ENCODE results near the gene CEBPG. TPM values are rescaled to one million over a fixed set of nuclear protein-coding genes. Genes with fewer than 3 reads are reported as not detected.

Gene CEBPG
- total and polyA plus RNA-seq, 2 donors (not counting 1 experiment from before 2014, with no cell fraction given): 12.5 to 24.2 TPM

- no peaks in the 10 kb centered on the region for H3K9me3 Mint-ChIP-seq (ENCODE audit: insufficient read depth)
- Histone ChIP-seq H3K9ac (ENCODE audit: low read length) (no peak overlapping the region), H3K4me2 (replicated peaks; ENCODE audit: low read depth, low read length, poor library complexity, severe bottlenecking) (no peak overlapping the region), H3K4me1 (ENCODE audit: control insufficient read depth in 2 of 2, insufficient read depth in 2 of 2, low read length in 2 of 2) (no peaks in the 10 kb centered on the region), H3K36me3 (replicated peaks in 1 of 2; ENCODE audit: control extremely low read depth in 1 of 2, control insufficient read depth in 1 of 2, extremely low read depth in 1 of 2, insufficient read depth in 2 of 2, low read length in 1 of 2) (no peaks in the 10 kb centered on the region), H3K9me3 (ENCODE audit: control extremely low read depth in 1 of 3, control insufficient read depth in 2 of 3, insufficient read depth in 1 of 3, low read length in 2 of 3) (no peaks in the 10 kb centered on the region), H3K27ac (ENCODE audit: low read length in 2 of 2) (no peak overlapping the region), H3K27me3 (replicated peaks in 1 of 4; ENCODE audit: control extremely low read depth in 1 of 4, control insufficient read depth in 3 of 4, insufficient read depth in 4 of 4, low read length in 3 of 4) (no peaks in the 10 kb centered on the region), H3K4me3 (ENCODE audit: control extremely low read depth in 1 of 5, extremely low read depth in 1 of 5, insufficient read depth in 1 of 5, low read depth in 2 of 5, low read length in 4 of 5) (no peak overlapping the region), H4K20me1 (ENCODE audit: control insufficient read depth, insufficient read depth, low read length, poor library complexity, severe bottlenecking) (peaks cover 5% of the 10 kb centered on the region), H3K79me2 (ENCODE audit: control insufficient read depth, insufficient read depth, low read length) (no peaks in the 10 kb centered on the region), H2AFZ (ENCODE audit: insufficient read depth, low read depth, low read length, poor library complexity, severe bottlenecking) (no peak overlapping the region)
- H3K4me3 Mint-ChIP-seq: no peak overlapping the region
- intact Hi-C loops (cut with micrococcal nuclease): no loop called here
- H3K27me3 Mint-ChIP-seq: no peaks in the 10 kb centered on the region
- ATAC-seq (ENCODE audit: low read depth) (no peak), DNase-seq (no peak)
- no peak overlapping the region for H3K27ac Mint-ChIP-seq
- CTCF ChIA-PET: interaction anchor here (1.6 to 7.7 kb wide), 2 partner anchors 12 to 163 kb away, joined by 4 to 211 read pairs; no protein-coding TSS in a partner anchor
- TF ChIP-seq EZH2 (IDR thresholded peaks at IDR 0.05; ENCODE audit: borderline replicate concordance, insufficient read depth, low read depth, low read length, poor library complexity, severe bottlenecking) (no peak), CTCF (IDR thresholded peaks at IDR 0.05) (no peak)
- POLR2A ChIA-PET: no interaction called here
- 96% methylated on average over 6 of the region's 6 CpGs for WGBS (ENCODE audit: insufficient coverage)
- H3K4me1 Mint-ChIP-seq: no peaks in the 10 kb centered on the region
Measured at GRCh38 chr19:33403973-33404304, 30.4 kb downstream of the CEBPG start.

- H2AFZ ChIP-seq (ENCODE audit: insufficient read depth, low read depth, low read length, poor library complexity, severe bottlenecking): no peak overlapping the region
- H3K4me3 Mint-ChIP-seq: no peak overlapping the region
- no peak overlapping the region for H3K27ac Mint-ChIP-seq
- H3K4me3 ChIP-seq (ENCODE audit: control extremely low read depth in 1 of 5, extremely low read depth in 1 of 5, insufficient read depth in 1 of 5, low read depth in 2 of 5, low read length in 4 of 5): no peak overlapping the region
- H4K20me1 ChIP-seq (ENCODE audit: control insufficient read depth, insufficient read depth, low read length, poor library complexity, severe bottlenecking): peaks cover 5% of the 10 kb centered on the region
- ATAC-seq (ENCODE audit: low read depth) (no peak), DNase-seq (no peak)
- no peaks in the 10 kb centered on the region for H3K9me3 Mint-ChIP-seq (ENCODE audit: insufficient read depth)
- H3K36me3 ChIP-seq (replicated peaks in 1 of 2; ENCODE audit: control extremely low read depth in 1 of 2, control insufficient read depth in 1 of 2, extremely low read depth in 1 of 2, insufficient read depth in 2 of 2, low read length in 1 of 2): no peaks in the 10 kb centered on the region
- no peak overlapping the region for H3K9ac ChIP-seq (ENCODE audit: low read length)
- H3K27ac ChIP-seq (ENCODE audit: low read length in 2 of 2): no peak overlapping the region
- POLR2A ChIA-PET: no interaction called here
- H3K27me3 Mint-ChIP-seq: no peaks in the 10 kb centered on the region
- no peak for TF ChIP-seq CTCF (IDR thresholded peaks at IDR 0.05)
- TF ChIP-seq EZH2 (IDR thresholded peaks at IDR 0.05; ENCODE audit: borderline replicate concordance, insufficient read depth, low read depth, low read length, poor library complexity, severe bottlenecking): no peak
- CTCF ChIA-PET: interaction anchor here (1.0 to 7.7 kb wide), 5 partner anchors 9 to 173 kb away, joined by 3 to 211 read pairs (median 4); no protein-coding TSS in a partner anchor
- H3K9me3 ChIP-seq (ENCODE audit: control extremely low read depth in 1 of 3, control insufficient read depth in 2 of 3, insufficient read depth in 1 of 3, low read length in 2 of 3): no peaks in the 10 kb centered on the region
- no peaks in the 10 kb centered on the region for H3K79me2 ChIP-seq (ENCODE audit: control insufficient read depth, insufficient read depth, low read length)
- H3K4me2 ChIP-seq (replicated peaks; ENCODE audit: low read depth, low read length, poor library complexity, severe bottlenecking): no peak overlapping the region
- H3K27me3 ChIP-seq (replicated peaks in 1 of 4; ENCODE audit: control extremely low read depth in 1 of 4, control insufficient read depth in 3 of 4, insufficient read depth in 4 of 4, low read length in 3 of 4): no peaks in the 10 kb centered on the region
- H3K4me1 Mint-ChIP-seq: no peaks in the 10 kb centered on the region
- 92% methylated on average over 16 of the region's 18 CpGs for WGBS (ENCODE audit: insufficient coverage)
- intact Hi-C loops (cut with micrococcal nuclease): loop anchor here (5.0 kb wide), 1 partner anchor 277 kb away; no protein-coding TSS in a partner anchor
- no peaks in the 10 kb centered on the region for H3K4me1 ChIP-seq (ENCODE audit: control insufficient read depth in 2 of 2, insufficient read depth in 2 of 2, low read length in 2 of 2)
Measured at GRCh38 chr19:33404506-33405253, 31.2 kb downstream of the CEBPG start.

Data from B cell (primary cell).